Urothelium cell line (cell line): ENCODE results near the gene CD7.
"Not testable (repeated sequence)": the region's sequence is repeated elsewhere in the genome, so short reads cannot be mapped to it uniquely, and the experiment has no call there.

Experiments used
- DNase-seq: peaks from one replicate; pipeline ENCODE4 v3.0.0; 2011; ENCODE audit warnings: low spot score, mixed read lengths
- FAIRE-seq: peaks from 2 replicates; lab custom pipeline; 2011; peaks lifted over from hg19 to GRCh38; lab: Jason Lieb, UNC

Gene CD7

DNA sequence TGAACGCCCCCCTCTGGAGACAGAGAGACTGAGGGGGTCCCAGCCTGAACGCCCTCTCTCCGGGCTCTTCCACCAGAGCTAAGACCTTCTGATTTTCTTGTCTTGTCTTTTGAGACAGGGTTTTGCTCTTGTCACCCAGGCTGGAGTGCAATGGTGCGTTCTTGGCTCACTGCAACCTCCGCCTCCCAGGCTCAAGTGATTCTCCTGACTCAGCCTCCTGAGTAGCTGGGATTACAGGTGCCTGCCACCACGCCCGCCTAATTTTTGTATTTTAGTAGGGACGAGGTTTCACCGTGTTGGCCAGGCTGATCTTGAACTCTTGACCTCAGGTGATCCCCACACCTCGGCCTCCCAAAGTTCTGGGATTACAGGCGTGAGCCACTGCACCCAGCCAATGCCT lies 30.6 kb upstream of the CD7 start:
- not testable (repeated sequence) for FAIRE-seq, DNase-seq

DNA sequence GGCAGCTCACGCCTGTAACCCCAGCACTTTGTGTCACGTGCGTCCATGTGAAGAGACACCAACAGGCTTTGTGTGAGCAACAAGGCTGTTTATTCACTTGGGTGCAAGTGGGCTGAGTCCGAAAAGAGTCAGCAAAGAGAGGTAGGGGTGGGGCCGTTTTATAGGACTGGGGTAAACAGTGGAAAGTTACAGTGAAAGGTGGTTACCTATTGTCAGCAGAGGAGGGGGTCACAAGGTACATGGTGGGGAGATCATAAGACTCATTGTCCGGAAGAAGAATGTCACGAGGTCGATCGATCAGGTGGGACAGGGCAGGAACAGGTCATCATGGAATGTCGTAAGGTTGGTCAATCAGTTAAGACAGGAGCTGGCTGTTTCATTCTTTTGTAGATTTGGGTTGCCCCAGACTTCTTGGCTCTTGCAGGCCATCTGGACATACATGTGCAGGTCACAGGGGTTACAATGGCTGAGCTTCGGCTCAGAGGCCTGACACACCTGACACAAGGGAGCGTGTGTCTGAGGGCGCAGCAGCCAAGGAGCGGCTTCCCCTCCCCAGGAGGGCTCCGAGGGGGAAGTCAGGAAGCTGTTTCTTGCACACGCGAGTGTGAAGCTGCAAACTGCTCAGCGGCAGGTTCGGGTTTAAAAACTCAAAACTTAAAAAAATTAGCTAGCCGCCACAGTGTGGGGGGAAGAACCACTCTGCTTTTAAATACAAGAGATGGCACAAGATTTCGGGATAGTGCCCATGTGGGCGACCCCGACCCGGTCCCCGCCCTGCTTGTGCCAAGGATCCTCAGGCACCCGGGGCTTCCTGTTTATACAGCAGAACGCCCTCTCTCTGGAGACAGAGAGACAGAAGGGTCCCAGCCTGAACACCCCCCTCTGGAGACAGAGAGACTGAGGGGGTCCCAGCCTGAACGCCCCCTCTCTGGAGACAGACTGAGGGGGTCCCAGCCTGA lies 29.2 kb upstream of the CD7 start:
- FAIRE-seq (no peak), DNase-seq (no peak)

DNA sequence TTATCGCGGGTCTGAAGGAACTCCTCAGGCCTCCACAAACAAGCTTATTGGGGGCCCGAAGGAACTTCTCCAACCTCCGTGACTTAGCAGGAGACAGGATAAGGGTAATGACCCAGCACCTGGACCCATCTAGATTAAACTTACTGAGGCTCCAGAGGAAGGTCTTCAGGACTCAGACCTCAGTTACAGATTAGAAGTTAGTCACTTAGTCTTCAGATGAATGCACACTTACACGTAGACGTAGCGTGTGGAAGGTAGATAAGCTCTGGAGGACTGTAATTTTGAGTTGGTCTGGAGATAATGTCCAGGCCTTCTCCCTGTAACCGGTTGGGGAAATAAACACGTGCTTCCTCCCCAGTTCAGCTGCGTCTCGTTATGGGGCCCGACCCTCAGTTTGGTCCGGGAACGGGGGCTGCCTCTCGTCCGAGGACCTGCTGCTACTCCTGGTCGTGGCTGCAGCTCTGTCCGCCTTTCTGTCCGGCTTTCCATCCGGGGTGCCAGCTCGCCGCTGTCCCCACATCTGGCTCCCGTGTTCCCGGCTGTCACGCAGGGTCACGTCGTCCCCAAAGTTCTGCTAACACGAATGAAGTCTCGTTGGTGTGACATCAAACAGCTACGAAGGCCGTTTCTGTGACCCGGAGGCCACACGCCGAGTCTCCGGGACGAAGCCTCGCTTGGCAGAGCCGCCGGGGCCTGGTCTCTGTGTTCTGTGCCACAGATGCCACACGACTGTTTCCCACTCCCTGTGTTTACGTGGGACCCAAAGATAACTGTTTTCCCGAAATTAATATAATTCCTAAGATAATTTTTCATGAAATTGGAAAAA lies 28.0 kb upstream of the CD7 start:
- no peak for DNase-seq
- no peak for FAIRE-seq

DNA sequence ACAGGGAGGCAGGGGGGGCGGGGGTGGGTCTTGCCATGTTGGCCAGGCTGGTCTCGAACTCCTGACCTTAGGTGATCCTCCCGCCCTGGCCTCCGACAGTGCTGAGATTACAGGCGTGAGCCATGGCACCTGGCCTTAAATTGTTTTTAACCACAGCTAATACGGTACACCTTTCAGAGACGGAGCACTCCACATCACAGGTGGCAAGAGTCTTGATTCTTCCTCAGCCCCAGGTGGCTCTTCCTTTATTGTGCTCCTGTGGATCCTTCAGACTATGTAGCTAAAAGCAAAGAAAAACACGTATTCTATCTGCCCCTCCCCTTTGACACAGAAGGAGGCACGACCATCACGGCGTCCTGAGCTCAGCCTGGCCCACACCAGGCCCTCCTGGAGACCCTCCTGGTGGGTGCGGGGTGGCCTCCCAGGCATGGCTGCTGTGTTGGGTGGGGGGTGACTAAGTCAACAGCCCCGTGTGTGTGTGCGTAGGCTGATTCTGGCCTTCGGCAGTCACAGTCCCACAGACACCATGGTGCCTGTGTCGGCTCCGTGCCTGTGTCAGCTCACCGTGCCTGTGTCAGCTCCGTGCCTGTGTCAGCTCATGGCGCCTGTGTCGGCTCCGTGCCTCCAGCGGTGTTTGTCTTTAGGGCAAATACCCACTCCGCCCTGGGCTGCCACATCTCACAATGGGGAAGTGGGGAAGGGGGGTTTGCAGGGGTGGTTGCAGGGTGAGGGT lies 26.9 kb upstream of the CD7 start:
- FAIRE-seq (no peak), DNase-seq (no peak)

DNA sequence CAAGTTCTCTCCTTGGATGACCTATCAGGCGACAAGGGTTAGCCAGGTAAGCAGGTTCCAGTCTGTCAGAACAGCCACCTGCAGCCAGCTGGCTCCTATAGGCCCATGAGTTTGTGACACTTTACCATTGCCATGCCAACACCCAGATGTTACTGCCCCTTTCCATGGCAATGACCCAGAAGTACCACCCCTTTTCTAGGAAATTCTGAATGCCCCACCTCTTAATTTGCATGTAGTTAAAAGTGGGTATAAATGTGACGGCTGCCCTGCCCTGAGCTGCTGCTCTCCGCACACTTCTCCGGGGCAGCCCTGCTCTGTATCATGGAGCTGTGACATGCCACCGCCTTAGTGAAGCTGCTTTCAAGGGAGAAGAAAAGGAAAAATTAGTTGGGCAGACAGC lies 26.2 kb upstream of the CD7 start:
- DNase-seq = no peak
- no peak for FAIRE-seq

DNA sequence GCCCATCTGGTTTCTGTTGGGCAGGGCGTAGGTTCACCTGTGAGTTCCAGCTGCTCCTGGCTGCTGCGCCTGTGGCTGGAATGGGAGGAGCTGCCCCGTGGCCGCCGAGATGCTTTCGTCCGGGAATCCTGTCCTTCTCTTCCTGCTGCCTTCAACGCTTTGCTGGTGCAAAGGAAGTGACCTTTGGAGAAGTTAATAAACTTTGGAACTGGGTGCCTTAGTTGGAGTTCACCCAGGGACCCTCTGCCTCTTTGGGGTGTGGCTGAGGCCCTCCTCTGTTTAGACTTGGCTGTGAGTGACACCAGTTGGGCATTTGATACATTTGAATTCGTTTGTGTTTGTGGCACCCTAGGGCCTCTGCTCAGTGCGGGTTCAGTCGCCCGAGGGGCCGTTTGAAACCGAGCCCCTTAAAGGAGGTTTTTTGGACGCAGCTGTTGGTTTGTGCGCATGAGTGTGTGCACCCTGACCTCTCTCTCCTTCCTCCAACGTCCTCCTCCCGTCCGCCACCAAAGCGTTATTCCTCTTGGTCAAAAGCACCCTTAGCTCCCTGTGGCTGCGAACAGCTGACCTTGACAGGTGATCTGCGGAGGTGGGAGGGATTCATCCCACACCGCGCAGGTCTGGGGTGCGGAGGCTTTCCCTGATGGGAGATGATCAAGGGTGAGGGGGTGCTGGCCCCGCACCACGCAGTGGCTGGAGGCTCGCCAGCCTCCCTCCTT lies 25.1 kb upstream of the CD7 start:
- FAIRE-seq = no peak

DNA sequence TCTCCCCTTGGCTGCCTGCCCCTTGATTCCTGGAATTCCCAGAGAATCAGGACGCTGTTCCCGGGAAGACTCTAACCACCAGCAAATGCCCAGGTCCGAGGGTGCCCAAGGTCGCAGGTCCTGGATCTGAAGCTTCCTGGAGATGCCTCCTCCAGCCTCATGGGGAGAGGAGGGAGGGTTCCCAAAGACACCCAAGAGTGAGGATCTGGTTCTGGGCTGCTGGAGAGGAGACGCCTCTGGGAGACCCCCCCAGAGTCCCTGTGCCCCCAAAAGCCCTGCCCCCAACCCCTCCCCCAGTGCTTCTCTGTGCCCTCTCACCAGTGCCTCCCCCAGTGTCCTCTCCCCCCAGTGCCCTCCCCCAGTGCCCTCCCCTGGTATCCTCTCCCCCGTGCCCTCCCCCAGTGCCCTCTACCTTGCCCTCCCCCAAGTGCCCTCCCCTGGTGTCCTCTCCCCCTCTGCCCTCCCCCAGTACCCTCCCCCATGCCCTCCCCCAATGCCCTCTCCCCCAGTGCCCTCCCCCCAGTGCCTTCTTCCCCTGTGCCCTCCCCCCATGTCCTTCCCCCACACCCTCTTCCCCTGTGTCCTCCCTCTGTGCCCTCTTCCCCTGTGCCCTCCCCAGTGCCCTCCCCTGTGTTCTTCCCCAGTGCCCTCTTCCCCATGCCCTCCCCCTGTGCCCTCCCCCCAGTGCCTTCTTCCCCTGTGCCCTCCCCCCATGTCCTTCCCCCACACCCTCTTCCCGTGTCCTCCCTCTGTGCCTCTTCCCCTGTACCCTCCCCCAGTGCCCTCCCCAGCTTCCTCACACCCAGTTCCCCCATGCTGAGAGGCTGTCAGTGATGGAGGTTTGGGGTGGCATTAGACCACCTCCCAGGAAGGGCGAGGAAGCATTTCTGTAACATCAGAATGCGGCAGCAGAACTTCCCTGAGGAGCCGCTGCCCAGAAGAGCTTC lies 22.5 kb upstream of the CD7 start:
- DNase-seq (no peak), FAIRE-seq (peak; percentile 66)

More for the DNA sequence above, 25.1 kb upstream of the CD7 start:
- no peak for DNase-seq

DNA sequence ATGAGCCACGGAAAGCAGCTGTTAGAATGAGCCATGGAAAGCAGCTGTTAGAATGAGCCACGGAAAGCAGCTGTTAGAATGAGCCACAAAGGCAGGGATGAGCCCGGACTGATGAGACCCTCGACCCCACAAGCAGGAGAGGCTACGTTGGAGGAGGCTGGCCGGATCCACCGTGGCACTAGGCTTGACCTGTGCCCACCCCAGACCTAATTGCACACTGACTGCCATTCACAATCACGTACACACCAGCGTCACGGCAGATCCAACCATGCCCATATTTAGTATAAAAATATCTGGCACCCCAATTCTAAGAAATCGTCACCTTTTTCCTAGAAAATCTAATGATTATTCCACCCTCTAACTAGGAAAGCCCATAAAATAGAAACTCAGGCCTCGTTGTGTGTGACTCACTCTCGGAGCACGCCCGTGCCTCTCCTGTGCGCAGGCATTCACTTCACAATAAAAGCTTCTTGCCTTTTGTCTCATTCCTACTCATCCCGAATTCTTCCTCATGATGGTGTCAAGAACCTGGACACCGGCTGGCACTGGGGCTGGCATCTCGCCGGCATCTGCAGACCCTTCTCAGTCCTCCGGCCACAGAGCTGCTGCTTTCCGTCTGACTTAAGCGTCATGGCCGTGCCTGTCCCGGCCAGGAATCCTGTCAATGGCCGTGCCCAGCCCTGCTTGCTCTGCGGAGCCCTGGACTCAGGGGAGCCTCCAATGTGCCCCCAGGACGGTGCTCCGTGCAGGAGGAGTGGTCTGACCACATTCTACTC lies 21.6 kb upstream of the CD7 start:
- peak; percentile 89 for DNase-seq
- FAIRE-seq = no peak

DNA sequence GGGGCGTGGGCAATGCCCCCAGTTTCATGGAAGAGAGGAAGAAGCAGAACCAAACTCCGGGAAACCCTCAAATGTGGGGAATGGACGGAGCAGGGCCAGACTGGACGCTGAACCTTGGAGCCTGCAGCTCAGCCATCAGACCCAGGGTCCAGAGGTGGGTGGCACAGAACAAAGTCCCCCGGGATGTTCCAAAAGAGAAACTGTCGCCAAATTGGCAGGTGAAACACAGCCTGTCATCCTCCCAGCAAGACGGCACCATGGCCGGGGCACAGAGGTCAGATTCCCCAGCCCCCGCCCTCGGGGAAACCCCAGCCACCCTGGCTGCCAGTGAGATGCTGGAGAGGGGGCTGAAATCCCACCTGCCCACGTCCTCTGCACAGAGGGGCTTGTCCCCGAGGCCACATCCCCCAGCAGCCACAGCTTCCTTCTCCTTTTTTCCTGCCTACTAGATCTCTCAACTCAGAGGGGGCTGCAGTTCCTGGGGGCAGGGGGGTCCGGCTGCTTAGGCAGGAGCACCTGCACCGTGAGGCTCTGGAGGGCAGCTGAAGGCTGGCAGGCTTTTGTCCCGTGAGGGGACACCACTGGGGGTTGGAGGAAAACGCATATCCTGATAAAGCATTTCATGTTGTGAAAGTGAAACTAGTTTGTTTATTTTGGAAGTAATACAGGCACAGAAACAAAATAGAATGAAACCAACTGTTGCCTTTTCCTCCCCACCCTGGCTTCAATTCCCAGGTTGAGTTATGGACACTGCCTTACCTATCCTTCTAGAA lies 17.4 kb upstream of the CD7 start:
- FAIRE-seq (peak; percentile 44), DNase-seq (no peak)

DNA sequence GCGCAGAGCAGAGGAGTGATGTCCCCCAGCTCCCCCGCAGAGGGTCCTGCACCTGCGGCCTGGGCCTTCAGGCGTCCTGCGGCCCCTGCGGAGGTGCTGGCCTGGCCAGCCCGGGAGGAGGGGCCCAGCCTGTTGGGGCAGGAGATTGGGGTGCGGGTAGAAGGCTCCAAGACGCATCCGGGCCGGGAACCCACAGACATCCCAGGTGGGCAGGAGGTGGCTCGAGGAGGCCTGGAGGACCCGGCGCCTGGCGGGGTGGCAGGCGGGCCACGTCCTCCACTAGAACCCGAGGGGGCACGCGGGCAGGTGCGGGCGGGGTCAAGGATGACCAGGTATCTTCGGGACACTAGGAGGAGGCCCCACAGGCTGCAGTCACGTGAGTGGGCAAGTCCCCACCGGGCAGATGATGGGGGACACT lies 16.8 kb upstream of the CD7 start:
- DNase-seq = no peak
- FAIRE-seq = no peak

DNA sequence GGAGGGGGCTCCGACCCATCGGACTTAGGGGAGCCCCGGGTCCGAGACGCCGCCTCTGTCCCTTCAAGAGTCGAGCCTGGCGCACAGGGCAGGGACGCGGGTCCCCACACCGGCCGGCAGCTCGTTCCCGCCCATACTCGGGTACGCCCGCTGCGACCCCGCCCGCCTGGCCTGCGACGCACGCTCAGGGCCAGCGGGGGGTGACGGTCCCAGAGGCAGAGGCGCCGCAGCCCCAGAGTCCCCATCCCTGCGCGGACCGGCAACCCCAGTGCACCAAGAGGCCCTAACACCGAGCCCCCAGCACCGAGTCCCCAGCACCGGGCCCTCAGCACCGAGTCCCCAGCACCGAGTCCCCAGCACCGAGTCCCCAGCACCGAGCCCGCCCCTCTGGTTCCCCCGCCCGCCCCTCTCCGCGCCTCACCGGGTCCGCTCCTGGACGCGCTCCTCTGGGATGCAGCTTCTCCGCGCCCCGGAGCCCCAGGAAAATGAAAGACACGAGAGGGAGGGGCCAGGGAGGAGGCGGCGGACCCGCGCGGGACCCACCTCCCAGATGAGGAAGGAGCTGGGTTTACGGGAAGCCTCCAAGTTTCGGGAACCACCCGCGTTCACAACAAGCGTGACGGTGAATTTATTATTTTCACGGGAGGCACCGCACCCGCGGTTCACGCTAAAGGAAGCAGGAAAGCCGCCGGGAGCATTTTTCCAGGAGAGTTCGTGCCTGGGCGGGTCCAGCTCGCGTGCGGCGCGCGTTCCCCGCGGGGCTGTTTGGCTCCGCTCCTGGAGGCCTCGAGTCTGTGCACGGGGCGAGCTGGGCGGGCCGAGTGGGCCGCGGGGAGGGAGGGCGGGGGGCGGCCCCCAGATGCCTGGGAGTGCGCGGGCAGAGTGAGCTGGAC lies 16.1 kb upstream of the CD7 start, which contains the start of gene SECTM1:
Gene SECTM1, minus strand, starts transcription at position 488 of the 893 bp plus-strand sequence. CDS start 6,526 bp downstream, outside the sequence.
- FAIRE-seq (no peak), DNase-seq (no peak)

DNA sequence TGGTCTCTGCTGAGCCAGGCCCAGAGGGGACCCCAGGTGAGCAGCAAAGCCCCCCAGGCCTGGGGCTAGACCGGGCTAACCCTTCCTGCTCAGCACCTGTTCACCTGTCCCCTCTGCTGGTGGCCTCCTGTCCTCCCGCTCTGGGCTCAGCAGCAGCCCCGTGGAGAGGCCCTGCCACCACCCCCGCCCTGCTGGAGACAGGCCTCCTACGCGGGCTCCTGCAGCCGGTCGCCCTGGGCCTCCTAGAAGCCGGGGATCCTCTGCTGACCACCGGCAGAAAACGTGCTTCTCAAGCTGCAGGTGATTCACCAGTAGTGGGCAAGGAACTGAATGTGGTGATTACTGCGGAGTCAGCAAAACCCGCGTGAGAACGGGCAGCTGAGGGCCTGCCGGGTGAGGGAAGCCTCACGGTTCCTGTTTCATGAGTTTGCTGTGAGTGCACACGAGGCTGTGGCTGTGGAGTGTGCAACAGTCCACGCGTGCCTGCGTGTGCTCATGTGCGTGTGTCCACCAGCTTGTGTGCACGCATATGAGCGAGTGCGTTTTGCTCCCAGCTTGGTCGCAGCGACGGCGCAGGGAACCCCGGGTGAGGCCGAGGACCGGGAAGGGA lies 15.4 kb upstream of the CD7 start:
- no peak for DNase-seq
- FAIRE-seq = peak; percentile 44

DNA sequence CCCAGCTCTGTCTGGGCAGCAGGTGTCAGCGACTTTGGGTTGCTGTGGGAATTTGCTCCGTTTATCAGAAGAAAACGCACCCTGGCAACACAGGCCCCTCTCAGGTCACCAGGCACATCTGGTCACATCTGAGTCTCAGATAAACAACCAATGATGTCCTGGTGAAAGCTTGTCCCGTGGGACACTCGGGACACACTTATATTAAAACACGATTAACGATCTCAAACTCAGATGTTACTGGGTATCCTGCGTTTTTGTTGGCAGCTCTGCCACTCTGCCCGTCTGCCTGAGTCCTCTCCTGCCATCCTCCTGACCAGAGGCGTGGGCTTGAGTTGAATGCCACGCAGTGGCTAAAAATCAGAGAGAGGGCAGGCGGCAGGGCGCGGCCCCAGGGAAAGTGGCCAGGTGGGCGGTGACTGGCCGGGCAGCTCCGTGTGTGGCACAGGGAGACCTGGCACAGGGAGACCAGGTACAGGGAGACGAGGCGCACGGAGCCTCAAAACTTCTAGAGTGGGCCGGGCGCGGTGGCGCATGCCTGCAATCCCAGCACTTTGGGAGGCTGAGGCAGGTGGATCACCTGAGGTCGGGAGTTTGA lies 14.0 kb upstream of the CD7 start:
- DNase-seq (no peak), FAIRE-seq (no peak)

DNA sequence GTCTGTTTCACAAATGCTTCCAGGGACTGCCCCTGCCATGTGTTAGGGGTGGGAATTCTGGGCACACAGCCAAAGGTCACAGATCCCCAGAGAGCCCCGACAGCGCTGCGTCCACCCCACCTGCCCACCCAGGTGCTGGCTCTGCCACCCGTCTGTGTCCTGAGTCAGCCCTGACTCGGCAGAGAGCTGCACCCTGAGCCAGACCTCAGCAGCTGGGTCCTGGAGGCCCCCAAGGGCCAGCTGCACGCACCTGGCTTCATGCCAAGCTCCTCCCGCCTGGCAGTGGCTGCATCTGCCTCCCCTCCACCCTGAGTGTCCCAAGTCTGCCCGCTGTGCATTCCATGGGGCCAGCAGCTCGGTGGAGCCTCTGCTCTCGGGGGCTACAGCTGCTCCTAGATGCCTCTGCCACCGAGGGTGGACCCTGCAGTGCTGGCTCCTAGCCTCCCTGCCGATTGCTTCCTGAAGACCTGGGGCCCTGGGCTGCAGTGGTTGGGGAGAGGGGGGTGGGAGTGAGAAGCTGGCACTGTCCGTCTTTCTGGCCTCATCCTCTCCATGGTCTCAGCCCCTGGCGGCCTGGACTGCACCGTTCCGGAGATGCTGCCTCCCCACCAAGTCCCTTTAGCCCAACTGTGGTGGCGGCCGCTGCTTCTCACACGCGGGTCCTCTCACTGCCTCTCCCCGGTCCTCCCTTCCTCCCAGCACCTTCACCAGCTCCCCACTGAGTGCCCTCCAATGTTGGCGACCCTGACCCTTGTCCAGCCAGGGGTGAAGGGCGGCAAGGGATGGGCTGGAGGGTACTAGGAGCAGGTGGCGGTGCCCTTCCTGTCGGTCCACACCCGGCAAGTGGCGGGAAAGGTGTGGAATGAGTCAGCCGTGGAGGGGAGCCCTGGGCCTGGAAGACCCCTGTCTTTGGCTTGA lies 13.2 kb upstream of the CD7 start:
- DNase-seq = peak; percentile 95
- peak; percentile 81 for FAIRE-seq
